Ishikawa (cell line): ENCODE results near the gene FZR1.

Experiments
- CEBPB ChIP-seq: IDR thresholded peaks from 2 replicates; pipeline ENCODE4 v1.6.1; 2012
- CREB1 ChIP-seq: IDR thresholded peaks from 2 replicates; pipeline ENCODE4 v1.6.1; 2012; ENCODE audit warnings: low read depth
- EGR1 ChIP-seq: IDR thresholded peaks from 2 replicates; pipeline ENCODE4 v1.6.1; 2012
- EP300 ChIP-seq: IDR thresholded peaks from 2 replicates; pipeline ENCODE4 v1.6.1; 2012; ENCODE audit warnings: borderline replicate concordance
- FOXM1 ChIP-seq: IDR thresholded peaks from 2 replicates; pipeline ENCODE4 v1.6.1; 2012; ENCODE audit warnings: low read depth, borderline replicate concordance
- MAX ChIP-seq: IDR thresholded peaks from 2 replicates; pipeline ENCODE4 v1.6.1; 2012
- NFIC ChIP-seq: IDR thresholded peaks from 2 replicates; pipeline ENCODE4 v1.6.1; 2012
- RAD21 ChIP-seq: IDR thresholded peaks from 2 replicates; pipeline ENCODE4 v1.6.1; 2012; ENCODE audit warnings: low read depth
- TAF1 ChIP-seq: IDR thresholded peaks from 2 replicates; pipeline ENCODE4 v1.6.1; 2012; ENCODE audit warnings: low read depth, mild to moderate bottlenecking
- TEAD4 ChIP-seq: IDR thresholded peaks from 2 replicates; pipeline ENCODE4 v1.6.1; 2012

GRCh38 chr19:3555653-3556422 lies 49.7 kb downstream of the FZR1 start:
- TF ChIP-seq EP300 (no peak), TEAD4 (no peak), RAD21 (no peak), MAX (no peak), EGR1 (no peak), NFIC (no peak), FOXM1 (no peak), CREB1 (no peak), TAF1 (no peak), CEBPB (no peak)
